IgD-negative memory B cell (primary cell): Measurements from ENCODE around the gene TPSG1. TPM values are rescaled to one million over a fixed set of nuclear protein-coding genes. Genes with fewer than 3 reads are reported as not detected.
"Not testable (repeated sequence)": the region's sequence is repeated elsewhere in the genome, so short reads cannot be mapped to it uniquely, and the experiment has no call there.

Experiments
- H3K27ac Mint-ChIP-seq, 3 donors: one replicate each; pipeline ENCODE4 v1.8.0; 2020 to 2022; ENCODE audit warnings: mild to moderate bottlenecking in 3 of 3, mixed read lengths in 3 of 3, moderate library complexity in 1 of 3
- H3K27me3 Mint-ChIP-seq: one replicate; pipeline ENCODE4 v1.8.0; 2021; ENCODE audit warnings: mixed read lengths
- H3K36me3 Mint-ChIP-seq: one replicate; pipeline ENCODE4 v1.8.0; 2020; ENCODE audit warnings: mild to moderate bottlenecking, mixed read lengths
- H3K4me1 Mint-ChIP-seq, 3 donors: one replicate each; pipeline ENCODE4 v1.8.0; 2020 to 2022; ENCODE audit warnings: mixed read lengths in 3 of 3, mild to moderate bottlenecking in 1 of 3
- H3K4me3 Mint-ChIP-seq, 4 donors: one replicate each; pipeline ENCODE4 v1.8.0; 2020 to 2022; ENCODE audit warnings: mild to moderate bottlenecking in 4 of 4, mixed read lengths in 4 of 4, moderate library complexity in 3 of 4
- H3K9me3 Mint-ChIP-seq, 3 donors: one replicate each; pipeline ENCODE4 v1.8.0; 2020 to 2021; ENCODE audit warnings: mixed read lengths in 3 of 3, mild to moderate bottlenecking in 1 of 3
- polyA plus RNA-seq: library from polyadenylated mRNA; unstranded; fragments of 300-500 nt; fragmentation: Illumina TruSeq; gene quantifications from one replicate; pipeline ENCODE4 v1.2.3, GENCODE V29; 2021

Gene TPSG1
- polyA plus RNA-seq, 1 donor from 2014 or later, result not detected

- Mint-ChIP-seq H3K4me1 (peaks cover 0 to 1% (median 0%) of the 10 kb centered on the region in 3 donors), H3K27ac (no peak overlapping the region), H3K27me3 (no peaks in the 10 kb centered on the region), H3K9me3 (no peaks in the 10 kb centered on the region), H3K4me3 (no peak overlapping the region), H3K36me3 (no peaks in the 10 kb centered on the region)
Observed at GRCh38 chr16:1200014-1200627, 24.9 kb downstream of the TPSG1 start.

GRCh38 chr16:1199347-1200013, 25.6 kb downstream of the TPSG1 start:
- no peaks in the 10 kb centered on the region for H3K9me3 Mint-ChIP-seq
- no peaks in the 10 kb centered on the region for H3K27me3 Mint-ChIP-seq
- H3K4me3 Mint-ChIP-seq, result no peak overlapping the region
- H3K36me3 Mint-ChIP-seq, result no peaks in the 10 kb centered on the region
- peaks cover 0 to 1% (median 0%) of the 10 kb centered on the region in 3 donors for H3K4me1 Mint-ChIP-seq
- no peak overlapping the region for H3K27ac Mint-ChIP-seq

DNA sequence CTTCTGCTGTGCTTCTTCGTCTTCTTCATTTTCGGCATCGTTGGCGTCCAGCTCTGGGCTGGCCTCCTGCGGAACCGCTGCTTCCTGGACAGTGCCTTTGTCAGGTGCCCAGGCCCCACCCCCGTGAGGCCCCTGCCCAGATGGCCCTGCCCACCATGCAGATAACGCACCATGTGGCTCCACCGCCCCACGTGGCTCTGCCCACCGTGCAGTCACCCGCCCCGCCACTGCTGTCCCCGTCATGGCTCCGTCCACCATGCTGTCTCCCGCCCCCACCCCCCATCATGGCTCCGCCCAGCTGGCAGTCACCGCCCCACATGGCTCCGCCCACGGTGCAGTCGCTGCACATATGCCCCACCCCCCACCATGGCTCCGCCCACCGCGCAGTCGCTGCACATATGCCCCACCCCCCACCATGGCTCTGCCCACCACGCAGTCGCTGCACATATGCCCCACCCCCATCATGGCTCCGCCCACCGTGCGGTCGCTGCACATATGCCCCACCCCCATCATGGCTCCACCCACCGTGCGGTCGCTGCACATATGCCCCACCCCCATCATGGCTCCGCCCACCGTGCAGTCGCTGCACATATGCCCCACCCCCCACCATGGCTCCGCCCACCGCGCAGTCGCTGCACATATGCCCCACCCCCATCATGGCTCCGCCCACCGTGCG, 26.3 kb downstream of the TPSG1 start:
- H3K4me1 Mint-ChIP-seq, H3K27me3 Mint-ChIP-seq: not testable (repeated sequence)

DNA sequence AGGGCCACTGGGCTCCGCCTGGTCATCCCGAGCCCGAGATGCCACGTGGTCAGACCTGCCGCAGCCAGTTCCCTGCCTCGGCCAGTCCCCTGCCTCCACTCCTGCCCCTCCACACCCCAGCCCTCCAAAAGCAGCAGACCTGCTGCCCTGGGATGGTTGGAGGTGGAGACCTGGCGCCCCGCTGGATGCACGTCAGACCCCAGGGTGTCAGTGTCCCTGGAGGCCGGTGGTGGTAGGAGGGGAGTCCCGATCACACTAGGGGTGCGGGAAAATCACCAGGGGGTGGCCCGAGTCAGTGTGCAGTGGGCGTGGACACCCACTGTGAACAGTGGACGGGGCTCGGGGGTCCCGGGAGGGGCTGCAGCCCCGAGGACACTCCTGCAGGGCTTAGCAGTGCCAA, 26.9 kb downstream of the TPSG1 start:
- Mint-ChIP-seq H3K27me3 (peaks cover under 1% of the 10 kb centered on the region), H3K9me3 (no peaks in the 10 kb centered on the region), H3K36me3 (no peaks in the 10 kb centered on the region), H3K4me3 (no peak overlapping the region), H3K4me1 (no peaks in the 10 kb centered on the region), H3K27ac (no peak overlapping the region)

More for the DNA sequence above, 26.3 kb downstream of the TPSG1 start:
- not testable (repeated sequence) for H3K27ac Mint-ChIP-seq, H3K36me3 Mint-ChIP-seq, H3K9me3 Mint-ChIP-seq, H3K4me3 Mint-ChIP-seq

DNA sequence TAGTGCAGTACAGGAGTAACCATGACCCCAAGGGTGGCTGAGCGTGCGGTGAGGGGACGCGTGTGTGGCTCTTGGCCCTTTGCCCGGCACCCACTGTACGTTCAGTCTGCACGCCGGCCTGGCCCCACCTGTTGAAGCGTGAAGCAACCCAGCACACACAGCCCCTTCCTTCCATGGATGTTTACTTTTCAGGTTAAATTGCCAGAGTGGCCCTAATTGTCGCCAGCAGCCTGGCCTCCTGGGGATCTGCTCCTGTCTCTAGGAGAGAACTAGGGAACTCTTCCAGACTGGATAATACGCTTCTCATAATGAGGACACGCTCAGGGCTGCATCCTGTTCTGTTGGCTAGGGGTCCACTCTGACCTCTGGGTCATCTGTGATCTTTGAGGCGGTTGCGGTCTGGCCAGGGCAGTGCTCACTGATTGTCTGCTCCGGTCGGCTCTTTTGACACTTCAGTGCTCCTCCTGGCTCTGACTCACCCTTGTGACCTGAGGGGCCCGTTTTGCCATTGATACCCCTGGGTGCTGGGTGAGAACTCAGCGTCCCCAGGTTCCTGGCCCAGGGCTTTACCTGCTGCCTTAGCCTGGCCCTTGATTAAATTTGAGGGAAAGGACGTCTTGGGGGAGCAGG, 27.7 kb downstream of the TPSG1 start:
- Mint-ChIP-seq H3K36me3 (no peaks in the 10 kb centered on the region), H3K9me3 (no peaks in the 10 kb centered on the region), H3K4me1 (no peaks in the 10 kb centered on the region), H3K27ac (no peak overlapping the region), H3K27me3 (peaks cover 7% of the 10 kb centered on the region), H3K4me3 (no peak overlapping the region)

DNA sequence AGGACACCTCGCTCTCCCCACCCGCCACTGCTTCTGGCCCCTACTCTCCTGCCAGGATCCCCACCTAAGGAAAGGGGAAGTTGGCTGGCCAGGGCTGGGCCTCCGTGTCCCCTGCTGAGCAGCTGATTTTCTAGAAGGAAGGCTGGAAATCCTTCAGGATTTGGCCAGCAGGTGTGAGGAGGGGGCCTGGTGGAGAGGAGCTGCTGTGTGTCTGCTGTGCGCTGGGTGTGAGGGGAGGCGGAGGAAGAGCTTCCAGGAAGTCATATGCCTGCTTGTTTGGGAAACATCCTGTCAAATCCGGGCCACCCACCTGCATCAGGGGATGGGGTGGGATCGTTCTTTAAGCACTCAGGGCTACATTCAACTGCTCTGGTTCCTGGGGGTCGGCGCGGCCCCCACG, 28.6 kb downstream of the TPSG1 start:
- Mint-ChIP-seq H3K4me1 (no peaks in the 10 kb centered on the region), H3K27ac (no peak overlapping the region), H3K4me3 (no peak overlapping the region), H3K9me3 (no peaks in the 10 kb centered on the region), H3K36me3 (no peaks in the 10 kb centered on the region), H3K27me3 (peaks cover 8% of the 10 kb centered on the region)

GRCh38 chr16:1195393-1195666, 29.7 kb downstream of the TPSG1 start:
- Mint-ChIP-seq H3K4me1 (no peaks in the 10 kb centered on the region), H3K9me3 (no peaks in the 10 kb centered on the region), H3K36me3 (no peaks in the 10 kb centered on the region), H3K27ac (no peak overlapping the region), H3K4me3 (no peak overlapping the region), H3K27me3 (peaks cover 8% of the 10 kb centered on the region)

- Mint-ChIP-seq H3K27me3 (peaks cover 8% of the 10 kb centered on the region), H3K36me3 (no peaks in the 10 kb centered on the region)
Observed at GRCh38 chr16:1194665-1195392, 30.2 kb downstream of the TPSG1 start.

DNA sequence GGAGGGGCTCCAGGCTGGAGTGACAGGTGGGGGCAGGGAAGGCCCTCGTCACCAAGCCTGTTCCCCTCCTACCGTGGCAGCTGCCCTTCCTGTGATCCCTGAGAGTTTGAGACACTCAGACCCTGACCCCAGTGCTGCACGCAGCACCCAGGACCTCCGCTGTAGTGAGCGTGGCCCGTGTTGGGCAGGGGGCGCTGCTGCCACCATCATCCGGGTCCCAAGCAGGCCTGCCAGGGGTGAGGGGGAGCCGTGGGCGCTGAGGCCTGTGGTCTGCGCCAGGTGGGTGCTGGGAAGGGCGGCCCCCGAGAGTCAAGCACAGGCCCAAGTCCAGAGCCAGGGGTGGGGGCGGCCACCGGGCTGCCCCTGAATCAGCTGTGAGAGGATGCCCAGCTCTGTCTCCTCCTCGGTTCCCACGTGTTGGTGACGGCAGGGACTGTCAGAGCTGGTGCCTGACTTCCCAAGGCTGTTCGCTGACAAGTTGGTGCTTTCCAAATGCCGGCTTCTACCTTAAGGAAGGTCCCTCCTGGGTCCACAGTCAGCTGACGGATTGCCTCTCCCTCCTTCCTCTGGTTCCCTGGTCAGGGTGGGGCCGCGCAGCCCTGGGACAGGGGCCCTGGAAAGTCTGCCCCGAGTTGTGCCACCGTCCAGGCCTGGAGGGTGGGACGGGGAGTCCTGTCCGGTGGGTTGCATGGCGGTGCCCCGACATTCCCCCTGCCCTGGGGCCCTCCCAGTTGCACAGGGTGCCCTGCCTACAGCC, 31.1 kb downstream of the TPSG1 start:
- no peaks in the 10 kb centered on the region for H3K9me3 Mint-ChIP-seq
- H3K36me3 Mint-ChIP-seq, result no peaks in the 10 kb centered on the region
- H3K27ac Mint-ChIP-seq, result no peak overlapping the region
- H3K4me3 Mint-ChIP-seq, result no peak overlapping the region
- H3K27me3 Mint-ChIP-seq, result peaks cover 8% of the 10 kb centered on the region
- H3K4me1 Mint-ChIP-seq, result no peaks in the 10 kb centered on the region

More at GRCh38 chr16:1194665-1195392, 30.2 kb downstream of the TPSG1 start:
- Mint-ChIP-seq H3K27ac (no peak overlapping the region), H3K4me3 (no peak overlapping the region), H3K4me1 (no peaks in the 10 kb centered on the region), H3K9me3 (no peaks in the 10 kb centered on the region)

DNA sequence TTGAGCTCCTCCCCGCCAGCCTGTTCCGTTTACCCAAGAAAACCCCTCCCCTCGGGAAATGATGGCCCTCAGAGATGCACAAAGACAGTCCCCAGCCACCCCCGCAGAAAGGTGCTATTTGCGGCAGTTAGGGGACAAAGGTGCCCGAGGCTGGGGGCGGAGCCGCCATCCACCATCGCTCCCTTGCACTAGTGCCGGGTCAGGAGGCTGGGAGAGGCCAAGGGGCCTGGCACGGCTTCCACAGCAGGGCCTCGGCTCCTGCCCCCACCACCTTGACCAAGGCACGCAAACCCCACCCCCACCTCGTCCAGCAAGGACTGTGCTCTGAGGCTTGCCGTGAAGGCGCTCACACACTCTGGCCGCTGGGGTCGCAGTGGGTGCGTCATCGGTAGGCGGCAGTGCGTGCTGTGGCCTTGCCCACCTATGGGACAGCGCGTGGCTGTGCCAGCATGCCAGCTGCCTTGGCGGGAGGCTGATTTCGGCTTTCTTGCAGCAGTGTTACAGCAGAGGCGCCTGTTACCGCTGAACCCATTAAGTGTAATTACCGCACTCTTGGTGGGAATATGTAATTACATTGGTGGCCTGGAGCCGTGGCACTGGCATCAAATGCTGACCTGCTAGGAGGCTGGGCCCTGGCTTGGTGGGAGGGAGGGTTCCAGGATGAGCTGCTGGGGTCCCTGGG, 31.8 kb downstream of the TPSG1 start:
- H3K9me3 Mint-ChIP-seq, result no peaks in the 10 kb centered on the region
- no peaks in the 10 kb centered on the region for H3K36me3 Mint-ChIP-seq
- H3K4me1 Mint-ChIP-seq, result no peaks in the 10 kb centered on the region
- H3K27me3 Mint-ChIP-seq, result peaks cover 8% of the 10 kb centered on the region
- no peak overlapping the region for H3K4me3 Mint-ChIP-seq
- no peak overlapping the region for H3K27ac Mint-ChIP-seq

DNA sequence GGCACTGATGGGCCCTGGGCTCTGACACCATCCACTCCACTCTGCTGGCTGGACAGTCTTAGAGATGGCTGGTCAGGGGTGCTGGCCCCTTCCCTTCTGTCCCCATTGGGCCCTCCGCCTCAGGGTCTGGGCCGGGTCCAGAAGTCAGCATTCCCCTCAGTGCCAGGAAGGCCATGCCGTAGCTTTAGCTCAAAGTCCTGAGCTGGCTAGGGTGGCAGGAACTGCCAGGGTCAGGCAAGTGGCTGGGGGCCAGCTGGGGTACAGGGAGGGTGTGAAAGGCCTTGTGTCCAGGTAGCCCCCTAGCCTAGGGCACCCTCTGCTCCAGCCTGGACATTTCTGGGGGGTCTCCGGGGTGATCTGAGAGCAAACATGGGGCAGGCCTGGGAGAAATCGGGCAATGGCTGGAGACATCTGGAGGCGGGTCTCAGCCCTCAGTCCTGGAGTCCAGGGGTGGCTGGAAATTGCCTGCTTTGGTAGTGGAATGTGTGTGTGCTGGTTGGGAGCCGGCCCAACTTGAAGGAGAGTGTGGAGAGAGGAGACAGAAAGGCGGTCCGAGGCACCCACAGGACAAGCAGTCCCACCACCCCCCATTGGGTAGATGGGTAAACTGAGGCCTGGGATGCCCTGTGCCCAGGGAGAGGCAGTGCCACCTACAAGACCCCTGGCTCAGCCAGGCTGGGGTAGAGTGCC, 32.5 kb downstream of the TPSG1 start:
- Mint-ChIP-seq H3K27me3 (peaks cover 8% of the 10 kb centered on the region), H3K27ac (no peak overlapping the region), H3K9me3 (no peaks in the 10 kb centered on the region), H3K36me3 (no peaks in the 10 kb centered on the region), H3K4me1 (no peaks in the 10 kb centered on the region), H3K4me3 (peak overlapping the region in 1 of 4 donors; percentile 79)

- not testable (repeated sequence) for H3K27me3 Mint-ChIP-seq, H3K4me3 Mint-ChIP-seq, H3K27ac Mint-ChIP-seq, H3K36me3 Mint-ChIP-seq, H3K9me3 Mint-ChIP-seq, H3K4me1 Mint-ChIP-seq
Observed at GRCh38 chr16:1190789-1191188, 34.3 kb downstream of the TPSG1 start.

DNA sequence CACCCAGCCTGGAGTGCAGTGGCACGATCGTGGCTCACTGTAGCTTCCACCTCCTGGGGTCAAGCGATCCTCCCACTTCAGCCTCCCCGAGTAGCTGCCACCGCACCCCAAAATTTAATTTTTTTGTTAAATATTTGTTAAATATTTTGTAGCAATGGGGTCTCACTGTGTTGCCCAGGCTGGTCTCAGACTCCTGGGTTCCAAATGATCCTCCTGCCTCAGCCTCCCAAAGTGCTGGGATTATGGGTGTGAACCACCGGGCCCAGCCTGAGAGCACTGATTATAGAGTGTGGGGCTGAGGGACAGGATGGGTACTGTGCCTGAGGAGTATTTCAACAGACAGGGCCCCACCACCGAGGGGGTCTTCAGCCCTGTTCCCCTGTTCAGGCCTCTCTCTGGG, 35.6 kb downstream of the TPSG1 start:
- Mint-ChIP-seq H3K27ac (no peak overlapping the region), H3K4me1 (no peaks in the 10 kb centered on the region), H3K27me3 (peaks cover 8% of the 10 kb centered on the region), H3K4me3 (no peak overlapping the region), H3K36me3 (no peaks in the 10 kb centered on the region), H3K9me3 (no peaks in the 10 kb centered on the region)
